HG03571 (cell line): ENCODE data around the gene OR5B3.
"Not testable (repeated sequence)": the region's sequence is repeated elsewhere in the genome, so short reads cannot be mapped to it uniquely, and the experiment has no call there.

Experiments used
- ATAC-seq: cut with Tn5 transposase; IDR thresholded peaks from one replicate; pipeline ENCODE4 v1.9.1; 2021; ENCODE audit not compliant: unreplicated experiment

The OR5B3 gene

GRCh38 chr11:58406774-58407173 lies at the start of gene OR5B3:
Gene OR5B3, minus strand, starts transcription at chr11:58406874. Its CDS starts 3,465 bp downstream, at chr11:58403409.
- no peak for ATAC-seq

DNA sequence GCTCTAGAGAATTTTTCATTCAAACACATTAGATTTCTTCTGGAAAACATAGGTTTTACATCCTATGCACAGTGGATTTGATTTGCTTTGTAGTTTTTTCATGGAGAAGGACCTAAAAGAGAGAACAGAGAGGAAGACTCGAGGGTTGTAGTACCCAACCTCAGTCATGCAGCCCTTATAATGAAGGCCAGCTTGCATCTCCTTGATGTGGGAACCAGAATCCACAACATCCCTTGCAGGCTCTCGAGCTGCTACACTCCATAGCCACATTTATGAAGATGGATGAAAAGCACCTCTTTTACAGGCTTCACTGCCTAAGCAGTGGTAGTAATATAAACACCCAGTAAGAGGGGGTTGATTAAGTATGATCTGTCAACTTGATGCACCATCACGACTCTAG lies 44.9 kb upstream of the OR5B3 start:
- ATAC-seq, result no peak

- ATAC-seq, result no peak
Observed at GRCh38 chr11:58446294-58446693, 39.6 kb upstream of the OR5B3 start.

DNA sequence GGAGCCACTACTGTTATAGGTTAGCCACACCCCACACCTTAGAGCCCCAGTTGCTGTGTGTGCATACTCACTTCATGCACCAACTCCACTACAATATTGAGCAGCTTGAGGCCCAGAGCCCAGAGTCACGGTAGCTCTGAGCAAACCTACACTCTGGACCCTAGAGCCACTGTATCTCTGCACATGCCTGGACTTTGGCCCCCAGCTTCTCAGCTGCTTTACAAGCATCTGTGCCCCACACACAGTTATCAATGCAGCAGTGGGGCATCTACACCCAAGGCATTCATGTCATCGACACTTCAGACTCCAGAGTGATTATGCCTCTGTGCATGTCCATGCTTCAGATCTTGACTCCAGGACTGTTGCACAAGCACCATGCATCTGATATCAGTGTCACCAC lies 37.6 kb upstream of the OR5B3 start:
- no peak for ATAC-seq

DNA sequence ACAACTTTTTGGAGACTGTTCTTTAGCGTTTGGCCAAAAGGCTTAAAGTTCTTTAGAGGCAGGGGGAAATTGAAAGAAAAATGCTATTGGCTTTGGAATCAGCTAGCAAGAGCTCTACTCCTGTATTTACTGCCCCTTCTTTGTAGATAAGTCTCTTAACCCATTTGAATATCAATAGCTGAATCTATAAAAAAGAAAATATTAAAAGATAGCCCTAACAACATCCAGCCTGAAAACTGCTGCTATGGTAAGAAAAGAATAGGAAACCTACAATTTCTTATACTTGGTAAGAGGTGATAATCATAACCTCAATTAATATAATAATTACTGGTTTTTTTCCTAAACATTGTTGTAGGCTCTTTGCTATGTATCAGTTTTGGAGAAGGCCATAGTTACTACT lies 35.5 kb upstream of the OR5B3 start, which contains the start of gene OR5B12:
OR5B12 (minus strand) TSS at position 101 of the 400 bp plus-strand sequence. CDS start 2,085 bp downstream, outside the sequence.
- no peak for ATAC-seq

- ATAC-seq, result no peak
Observed at GRCh38 chr11:58438486-58438885, 31.8 kb upstream of the OR5B3 start.

GRCh38 chr11:58434217-58434616 lies 27.5 kb upstream of the OR5B3 start:
- no peak for ATAC-seq

- peak; percentile 66 for ATAC-seq
Observed at GRCh38 chr11:58433638-58434203, 27.0 kb upstream of the OR5B3 start.

- no peak for ATAC-seq
Observed at GRCh38 chr11:58429273-58429672, 22.6 kb upstream of the OR5B3 start.

- ATAC-seq, result no peak
Observed at GRCh38 chr11:58428021-58428420, 21.3 kb upstream of the OR5B3 start, which contains the start of gene OR5B2. Gene OR5B2, minus strand, starts transcription at chr11:58428121. Its CDS starts 4,860 bp downstream, at chr11:58423261.

GRCh38 chr11:58399622-58400021 lies 7.1 kb downstream of the OR5B3 start:
- ATAC-seq, result not testable (repeated sequence)

- ATAC-seq, result no peak
Observed at GRCh38 chr11:58395581-58395980, 11.1 kb downstream of the OR5B3 start.

- ATAC-seq, result no peak
Observed at GRCh38 chr11:58394195-58394594, 12.5 kb downstream of the OR5B3 start.

- ATAC-seq, result no peak
Observed at GRCh38 chr11:58392746-58393145, 13.9 kb downstream of the OR5B3 start.

DNA sequence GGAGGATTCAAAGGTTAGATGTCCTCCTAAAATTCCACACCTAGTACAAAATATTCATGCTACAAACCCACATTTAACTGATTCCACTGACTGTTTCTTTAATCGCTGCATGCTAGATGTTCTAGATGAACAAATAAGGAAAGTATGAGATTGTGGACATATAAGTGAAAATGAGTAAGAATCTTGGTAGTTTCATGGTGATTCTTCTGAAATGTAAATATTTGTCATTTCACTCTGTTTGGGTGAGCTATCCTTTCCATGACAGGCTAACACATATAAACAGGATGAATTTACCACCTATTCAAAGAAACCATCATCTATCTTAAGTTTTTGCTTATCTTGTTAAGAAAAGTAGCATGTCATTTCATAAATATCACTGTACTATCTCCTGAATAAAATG lies 14.8 kb downstream of the OR5B3 start:
- no peak for ATAC-seq

DNA sequence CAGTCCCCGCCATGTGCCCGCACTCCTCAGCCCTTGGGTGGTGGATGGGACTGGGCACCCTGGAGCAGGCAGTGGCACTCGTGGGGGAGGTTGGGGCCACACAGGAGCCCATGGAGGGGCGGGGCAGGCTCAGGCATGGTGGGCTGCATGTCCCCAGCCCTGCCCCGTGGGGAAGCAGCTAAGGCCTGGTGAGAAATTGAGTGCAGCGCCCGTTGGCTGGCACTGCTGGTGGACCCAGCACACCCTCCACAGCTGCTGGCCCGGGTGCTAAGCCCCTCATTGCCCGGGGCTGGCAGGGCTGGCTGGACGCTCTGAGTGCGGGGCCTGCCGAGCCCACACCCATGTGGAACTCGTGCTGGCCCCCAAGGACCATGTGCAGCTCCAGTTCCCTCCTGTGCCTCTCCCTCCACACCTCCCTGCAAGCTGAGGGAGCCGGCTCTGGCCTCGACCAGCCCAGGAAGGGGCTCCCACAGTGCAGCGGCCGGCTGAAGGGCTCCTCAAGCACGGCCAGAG lies 16.1 kb downstream of the OR5B3 start:
- no peak for ATAC-seq

- no peak for ATAC-seq
Observed at GRCh38 chr11:58358969-58359368, 47.7 kb downstream of the OR5B3 start, which contains the start of gene OR5B17. Gene OR5B17, minus strand, starts transcription at chr11:58359069. Its CDS starts 0 bp downstream, at chr11:58359069.

GRCh38 chr11:58354727-58355126 lies 51.9 kb downstream of the OR5B3 start:
- no peak for ATAC-seq
